VCaP (cell line): ENCODE data around the gene CR1.

Source experiments
- H3K27ac ChIP-seq: fragments of 450-650 bp; 2 replicates; pipeline ENCODE4 v1.5.1; 2017
- CTCF ChIP-seq: fragments of 450-650 bp; conservative IDR thresholded peaks from 2 replicates; pipeline ENCODE4 v1.5.1; 2017; ENCODE audit warnings: mild to moderate bottlenecking, moderate library complexity

CR1 gene

GRCh38 chr1:207495801-207496792, at the start of gene CR1:
Gene CR1 (plus strand): TSS chr1:207496157. CDS start chr1:207496268, 111 bp downstream.
- no peak for TF ChIP-seq CTCF
- no peak within 1 kb of the TSS for H3K27ac ChIP-seq

- no peak for TF ChIP-seq CTCF
- no peak overlapping the region for H3K27ac ChIP-seq
These were observed 42.3 kb upstream of the CR1 start for GRCh38 chr1:207453710-207454045.

- no peak within 1 kb of the TSS for H3K27ac ChIP-seq
- peak; percentile 46 for TF ChIP-seq CTCF
These were observed 41.7 kb upstream of the CR1 start, which contains the start of gene CR2 for GRCh38 chr1:207454046-207454964. Gene CR2 (plus strand): TSS chr1:207454328. CDS start chr1:207454419, 91 bp downstream.

- H3K27ac ChIP-seq, result no peak overlapping the region
- no peak for TF ChIP-seq CTCF
These were observed 40.7 kb upstream of the CR1 start for GRCh38 chr1:207455183-207455754.

- no peak overlapping the region for H3K27ac ChIP-seq
- no peak for TF ChIP-seq CTCF
These were observed 37.5 kb upstream of the CR1 start for GRCh38 chr1:207458414-207458813.

- H3K27ac ChIP-seq, result no peak overlapping the region
- no peak for TF ChIP-seq CTCF
These were observed 36.9 kb upstream of the CR1 start for GRCh38 chr1:207459008-207459407.
